BE2C (cell line): ENCODE results near the gene FAM174B.
A peak's percentile ranks its signal among the peaks of the same experiment; 100 is the strongest.

Experiments used
- DNase-seq: peaks from one replicate; pipeline ENCODE4 v3.0.0-alpha.2; 2020
- H3K27me3 ChIP-seq: fragments of 250-450 bp; sonication (Bioruptor Pico); 2 replicates; pipeline ENCODE4 v1.5.1; 2020; ENCODE audit warnings: mild to moderate bottlenecking
- H3K36me3 ChIP-seq: fragments of 250-450 bp; sonication (Bioruptor Pico); 2 replicates; pipeline ENCODE4 v1.5.1; 2020; ENCODE audit warnings: mild to moderate bottlenecking
- H3K4me1 ChIP-seq: fragments of 250-450 bp; sonication (Bioruptor Pico); 2 replicates; pipeline ENCODE4 v1.5.1; 2020
- H3K4me3 ChIP-seq: 2 replicates; pipeline ENCODE4 v1.5.1; 2011; ENCODE audit warnings: low read depth, low read length
- H3K9me3 ChIP-seq: fragments of 250-450 bp; sonication (Bioruptor Pico); 2 replicates; pipeline ENCODE4 v1.5.1; 2020
- CTCF ChIP-seq: IDR thresholded peaks from 2 replicates; pipeline ENCODE4 v1.5.1; 2012; ENCODE audit warnings: mild to moderate bottlenecking, low read depth, low read length

The FAM174B gene

DNA sequence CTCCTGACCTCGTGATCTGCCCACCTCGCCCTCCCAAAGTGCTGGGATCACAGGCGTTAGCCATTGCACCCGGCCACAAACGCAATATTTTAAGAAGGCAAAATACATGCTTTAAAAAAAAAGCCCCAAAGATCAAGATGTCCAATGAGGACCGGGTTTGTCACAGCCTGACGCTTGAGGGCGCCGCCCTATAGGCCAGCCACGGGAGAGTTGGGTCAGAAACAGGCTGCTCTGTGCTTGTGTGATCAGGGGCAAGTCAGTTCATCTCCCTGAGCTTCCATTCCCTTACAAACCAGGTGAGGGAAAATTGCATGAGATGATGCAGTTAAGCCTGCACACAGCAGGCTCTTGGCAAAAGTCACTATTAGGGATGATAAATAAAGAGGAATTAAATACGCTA lies 23.9 kb downstream of the FAM174B start:
- no peaks in the 10 kb centered on the region for H3K27me3 ChIP-seq
- no peaks in the 10 kb centered on the region for H3K36me3 ChIP-seq
- DNase-seq, result no peak
- H3K4me3 ChIP-seq, result no peak overlapping the region
- 0 out of 2 replicates have a peak, but pooled peaks have one; percentile 17 for TF ChIP-seq CTCF
- no peaks in the 10 kb centered on the region for H3K9me3 ChIP-seq
- H3K4me1 ChIP-seq, result no peaks in the 10 kb centered on the region

GRCh38 chr15:92629975-92630626 lies 25.5 kb downstream of the FAM174B start:
- H3K27me3 ChIP-seq, result no peaks in the 10 kb centered on the region
- no peaks in the 10 kb centered on the region for H3K9me3 ChIP-seq
- H3K36me3 ChIP-seq, result no peaks in the 10 kb centered on the region
- H3K4me1 ChIP-seq, result no peaks in the 10 kb centered on the region
- TF ChIP-seq CTCF, result no peak
- DNase-seq, result no peak
- H3K4me3 ChIP-seq, result no peak overlapping the region

GRCh38 chr15:92629276-92629974 lies 26.1 kb downstream of the FAM174B start:
- Histone ChIP-seq H3K4me1 (0 out of 2 replicates have a peak, but pooled peaks cover 2% of the 10 kb centered on the region), H3K9me3 (no peaks in the 10 kb centered on the region), H3K4me3 (no peak overlapping the region), H3K36me3 (no peaks in the 10 kb centered on the region), H3K27me3 (no peaks in the 10 kb centered on the region)
- TF ChIP-seq CTCF, result no peak
- no peak for DNase-seq

DNA sequence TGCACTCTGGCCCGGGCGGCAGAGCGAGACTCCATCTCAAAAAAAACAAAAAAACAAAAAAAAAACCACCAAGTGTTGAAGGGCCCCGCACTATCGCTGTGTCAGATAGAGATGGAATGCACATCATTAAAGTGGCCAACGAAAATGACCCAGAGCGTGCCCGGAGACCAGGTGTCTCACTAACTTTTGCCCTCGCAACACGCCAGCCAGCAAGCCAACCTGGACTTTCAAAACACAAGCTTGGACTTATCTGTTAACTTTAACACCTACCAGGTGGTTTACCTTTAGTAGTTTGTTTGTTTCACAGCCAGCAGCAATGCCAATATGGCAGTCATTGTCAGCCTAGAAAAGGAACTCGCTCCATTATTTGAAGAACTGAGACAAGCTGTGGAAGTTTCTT lies 28.6 kb downstream of the FAM174B start:
- no peak for TF ChIP-seq CTCF
- Histone ChIP-seq H3K4me3 (no peak overlapping the region), H3K4me1 (0 out of 2 replicates have a peak, but pooled peaks cover 3% of the 10 kb centered on the region), H3K36me3 (no peaks in the 10 kb centered on the region), H3K9me3 (no peaks in the 10 kb centered on the region), H3K27me3 (no peaks in the 10 kb centered on the region)
- DNase-seq, result no peak

DNA sequence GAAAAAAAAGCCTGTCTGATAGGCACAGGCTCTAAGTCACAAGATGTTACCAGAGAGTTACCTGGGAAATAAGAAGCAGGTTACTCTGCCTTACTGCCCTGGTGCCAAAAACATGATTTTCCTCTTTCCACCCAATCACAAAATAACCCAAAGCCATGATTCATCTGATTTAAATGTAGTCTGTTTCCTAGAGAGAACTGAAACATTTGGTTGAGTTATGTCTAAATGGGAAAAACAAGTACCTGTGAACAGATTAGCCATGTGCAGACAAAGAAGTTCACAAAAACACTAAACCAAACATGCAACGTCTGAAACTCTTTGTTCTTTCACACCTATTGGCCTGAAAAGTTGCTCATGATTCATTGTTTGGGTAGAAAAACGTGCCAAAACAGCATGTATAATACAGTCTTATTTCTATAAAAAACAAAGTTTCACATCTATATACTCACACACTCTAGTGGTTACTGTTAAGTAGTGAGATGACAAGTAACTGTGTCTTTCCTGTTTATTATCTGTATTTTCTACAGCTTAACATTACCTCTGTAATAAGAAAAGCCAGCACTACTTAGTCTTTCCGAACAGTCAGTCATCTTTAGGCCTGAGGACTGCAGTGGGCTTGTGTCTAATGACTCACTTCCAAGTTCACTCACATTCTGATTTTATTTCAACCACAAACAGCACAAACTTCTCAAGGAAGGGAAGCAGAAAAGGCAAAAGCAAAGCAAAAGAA lies 30.2 kb downstream of the FAM174B start:
- H3K4me1 ChIP-seq, result 0 out of 2 replicates have a peak, but pooled peaks cover 3% of the 10 kb centered on the region
- no peaks in the 10 kb centered on the region for H3K27me3 ChIP-seq
- TF ChIP-seq CTCF, result no peak
- H3K9me3 ChIP-seq, result no peaks in the 10 kb centered on the region
- DNase-seq, result no peak
- H3K36me3 ChIP-seq, result no peaks in the 10 kb centered on the region
- no peak overlapping the region for H3K4me3 ChIP-seq
